Panc1 (cell line): ENCODE data around the gene COQ9. TPM values are rescaled to one million over a fixed set of nuclear protein-coding genes. Genes with fewer than 3 reads are reported as not detected.

Experiments used
- ATAC-seq: fragments of 200-7000 bp; cut with Tn5 transposase; 2 replicates; pipeline ENCODE4 v1.9.1; 2020; ENCODE audit warnings: mild to moderate bottlenecking, moderate library complexity
- BruUV-seq: library from RNA; stranded (reverse); fragments of 400-500 nt; replicated peaks from 2 replicates; lab custom pipeline; 2021; lab: Mats Ljungman, UMichigan
- CTCF ChIA-PET: fragments of 300-600 bp; sonication (Branson Sonifier 250); formaldehyde crosslinking; loops from one replicate; lab custom pipeline; 2022; ENCODE audit warnings: antibody characterized with exemption; lab: Charles Lee
- POLR2A ChIA-PET: fragments of 300-600 bp; sonication (Branson Sonifier 250); formaldehyde crosslinking; loops from one replicate; lab custom pipeline; 2022; ENCODE audit warnings: antibody characterized with exemption; lab: Charles Lee
- DNase-seq: peaks from one replicate; pipeline ENCODE4 v3.0.0-alpha.2; 2010; ENCODE audit warnings: low read depth, low spot score
- H3K27ac ChIP-seq: 2 replicates; pipeline ENCODE4 v1.5.1; 2011; ENCODE audit warnings: mild to moderate bottlenecking, low read length, inconsistent platforms
- H3K27me3 ChIP-seq: fragments of 200-500 bp; sonication (Bioruptor generic); 2 replicates; pipeline ENCODE4 v1.6.0; 2014; ENCODE audit warnings: low read length, inconsistent platforms; ENCODE audit not compliant: control insufficient read depth, insufficient read depth
- H3K36me3 ChIP-seq: fragments of 200-500 bp; sonication (Bioruptor generic); 2 replicates; pipeline ENCODE4 v1.5.1; 2014; ENCODE audit warnings: inconsistent platforms, mild to moderate bottlenecking, low read length, moderate library complexity; ENCODE audit not compliant: control insufficient read depth, insufficient read depth
- H3K4me1 ChIP-seq: 2 replicates; pipeline ENCODE4 v1.5.1; 2011; ENCODE audit warnings: inconsistent platforms, mild to moderate bottlenecking, low read length, moderate library complexity; ENCODE audit not compliant: control insufficient read depth, insufficient read depth
- H3K4me3 ChIP-seq, 2 experiments: 2 replicates each; pipeline ENCODE4 v1.5.1; 2011 to 2012; ENCODE audit warnings: low read depth in 2 of 2, low read length in 2 of 2, mild to moderate bottlenecking in 2 of 2, inconsistent platforms in 1 of 2, moderate library complexity in 1 of 2
- H3K9me3 ChIP-seq: fragments of 200-500 bp; sonication (Bioruptor generic); 2 replicates; pipeline ENCODE4 v1.5.1; 2014; ENCODE audit warnings: low read depth, mild to moderate bottlenecking, inconsistent platforms, low read length, moderate library complexity; ENCODE audit not compliant: control insufficient read depth, insufficient read depth
- CTCF ChIP-seq: fragments of 450-650 bp; IDR thresholded peaks from 2 replicates; pipeline ENCODE4 v1.5.1; 2017; ENCODE audit warnings: mild to moderate bottlenecking
- POLR2AphosphoS5 ChIP-seq: IDR thresholded peaks from 2 replicates; pipeline ENCODE4 v1.6.1; 2012; ENCODE audit warnings: mild to moderate bottlenecking, low read depth, low read length, moderate library complexity
- REST ChIP-seq, 2 experiments: IDR thresholded peaks; 2 replicates each; pipeline ENCODE4 v1.6.1; 2011 to 2012; ENCODE audit warnings: low read depth in 2 of 2, control low read depth in 1 of 2, low read length in 1 of 2, mild to moderate bottlenecking in 1 of 2, moderate library complexity in 1 of 2; ENCODE audit not compliant: insufficient read depth in 1 of 2
- SIN3A ChIP-seq: IDR thresholded peaks from 2 replicates; pipeline ENCODE4 v1.6.1; 2012; ENCODE audit warnings: low read depth, mild to moderate bottlenecking, low read length, moderate library complexity, borderline replicate concordance; ENCODE audit not compliant: insufficient read depth
- TCF7L2 ChIP-seq: IDR thresholded peaks from 2 replicates; pipeline ENCODE4 v1.6.1; 2011; ENCODE audit warnings: mild to moderate bottlenecking, low read depth, low read length, inconsistent platforms
- in situ Hi-C: cut with HindIII; loops from 2 replicates; pipeline ENCODE4 v1.10.0; 2016; ENCODE audit warnings: low sequenced_read_pairs, low pct_unique_long_range_greater_than_20kb
- intact Hi-C: fragments of 100-400 bp; cut with micrococcal nuclease; formaldehyde crosslinking; loops from one replicate; pipeline ENCODE4 v1.10.0; 2022; ENCODE audit not compliant: unreplicated experiment
- total RNA-seq: library from RNA; stranded (reverse); gene quantifications from one replicate; pipeline ENCODE4 v1.2.1, GENCODE V29; 2021; ENCODE audit not compliant: unreplicated experiment

Gene COQ9
- total RNA-seq, 1 experiment from 2014 or later: 48.5 TPM

- TF ChIP-seq TCF7L2: no peak
- no peak for TF ChIP-seq CTCF
- TF ChIP-seq SIN3A: no peak
- BruUV-seq: no TSS peak
- ChIA-PET POLR2A (no interaction called here), CTCF (no interaction called here)
- H3K9me3 ChIP-seq: no peaks in the 10 kb centered on the region
- H3K27me3 ChIP-seq: no peaks in the 10 kb centered on the region
- no peak within 1 kb of the TSS for H3K27ac ChIP-seq
- no peaks in the 10 kb centered on the region for H3K4me1 ChIP-seq
- H3K36me3 ChIP-seq: no peaks in the 10 kb centered on the region
- no peak within 1 kb of the TSS for H3K4me3 ChIP-seq
- in situ Hi-C loops (no loop called here), intact Hi-C loops (no loop called here)
- ATAC-seq (no peak; the same call in 1 of the 2 replicates), DNase-seq (no peak)
These were observed 43.1 kb upstream of the COQ9 start, which contains the start of gene CCL17 for GRCh38 chr16:57403965-57404817. Gene CCL17, plus strand, starts transcription at chr16:57404767. Its CDS starts 9,166 bp downstream, at chr16:57413933.

- ChIA-PET POLR2A (no interaction called here), CTCF (no interaction called here)
- no peaks in the 10 kb centered on the region for H3K4me1 ChIP-seq
- in situ Hi-C loops (no loop called here), intact Hi-C loops (no loop called here)
- H3K27ac ChIP-seq: no peak overlapping the region
- no peak for DNase-seq
- H3K27me3 ChIP-seq: no peaks in the 10 kb centered on the region
- TF ChIP-seq CTCF (no peak), TCF7L2 (no peak), SIN3A (no peak), REST (IDR thresholded peaks at IDR 0.05; ENCODE audit: insufficient read depth in 1 of 2, low read depth in 2 of 2, low read length in 1 of 2) (no peak), POLR2AphosphoS5 (no peak)
- H3K4me3 ChIP-seq: no peak overlapping the region
- no peaks in the 10 kb centered on the region for H3K36me3 ChIP-seq
- BruUV-seq: no TSS peak
- ATAC-seq: no peak
- no peaks in the 10 kb centered on the region for H3K9me3 ChIP-seq
These were observed 42.2 kb upstream of the COQ9 start for GRCh38 chr16:57405097-57405496.
